HT1080 (cell line): ENCODE results near the gene INPPL1. TPM values are rescaled to one million over a fixed set of nuclear protein-coding genes. Genes with fewer than 3 reads are reported as not detected.
"Not testable (repeated sequence)": the region's sequence is repeated elsewhere in the genome, so short reads cannot be mapped to it uniquely, and the experiment has no call there.

Experiments used
- DNase-seq: peaks from one replicate; pipeline ENCODE4 v3.0.0-alpha.2; 2015; ENCODE audit warnings: low read depth
- total RNA-seq: library from RNA; depleted of rRNA; stranded (reverse); fragments of >200 nt; shearing (Covaris generic); gene quantifications from 2 replicates; pipeline ENCODE4 v1.2.3, GENCODE V29; 2014

Gene INPPL1
- total RNA-seq, 1 experiment from 2014 or later, result 68.8 TPM

DNA sequence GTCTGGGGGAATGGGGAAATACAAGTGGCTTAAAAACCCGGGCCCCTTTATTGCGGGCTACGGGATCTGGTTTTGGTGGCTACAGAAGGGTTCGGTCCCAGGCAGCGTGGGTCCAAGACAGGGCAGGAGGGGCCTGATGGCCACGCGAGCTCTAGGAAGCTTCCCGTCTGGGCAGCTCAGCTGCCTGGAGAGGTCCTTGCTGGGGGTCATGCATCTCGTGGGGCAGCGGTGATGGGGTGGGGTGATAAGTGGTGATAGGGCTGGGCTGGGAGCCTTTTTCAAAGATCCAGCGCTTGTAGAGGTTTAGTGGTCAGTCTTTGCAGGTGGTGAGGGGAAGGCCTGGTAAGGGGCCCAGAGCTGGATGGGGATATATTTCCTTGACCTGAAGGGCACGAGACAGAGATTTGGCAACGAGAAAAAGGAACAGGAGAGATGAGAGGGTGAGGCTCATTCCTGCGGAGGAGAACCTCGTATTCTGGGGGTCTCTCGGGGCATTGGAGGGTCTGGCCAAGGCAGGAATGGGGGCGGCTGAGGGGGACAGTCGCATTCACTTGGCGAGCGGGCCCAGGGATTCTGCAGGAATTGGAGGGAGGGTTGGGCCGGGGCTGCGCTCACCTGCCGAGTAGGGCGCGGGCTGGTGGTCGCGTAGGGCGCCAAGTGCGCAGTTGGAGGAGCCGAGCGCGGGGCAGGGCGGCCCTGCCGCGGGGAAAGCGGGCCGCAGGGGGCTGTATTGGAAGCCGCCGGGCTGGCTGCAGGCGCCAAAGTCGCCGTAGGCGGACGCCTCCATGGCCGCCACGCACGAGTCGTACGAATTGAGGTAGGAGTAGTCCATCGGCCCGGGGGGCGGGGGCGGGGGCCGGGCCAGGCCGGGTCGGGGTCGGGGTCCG is 18.8 kb downstream of the INPPL1 start:
- no peak for DNase-seq

DNA sequence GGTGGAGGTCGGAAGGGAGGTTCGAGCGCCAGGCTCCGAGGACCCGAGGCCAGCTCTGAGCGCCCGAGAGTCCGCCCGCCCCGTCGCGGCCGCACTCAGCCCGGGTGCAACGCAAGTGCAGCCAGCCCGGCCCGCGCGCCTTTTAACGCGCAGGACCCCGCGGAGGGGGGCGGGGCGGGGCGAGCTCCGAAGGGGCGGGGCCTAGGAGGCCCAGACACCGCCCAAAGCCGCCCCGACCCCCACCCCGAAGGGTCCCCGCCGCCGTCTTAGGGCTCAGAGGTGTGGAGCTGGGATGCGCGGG is 19.4 kb downstream of the INPPL1 start, which contains the start of gene PHOX2A:
Gene PHOX2A (minus strand): TSS at position 117 of the 301 bp plus-strand sequence. CDS start 172 bp downstream, outside the sequence.
- DNase-seq, result no peak

GRCh38 chr11:72244361-72245262 is 20.0 kb downstream of the INPPL1 start:
- DNase-seq, result no peak

GRCh38 chr11:72245263-72245816 is 20.8 kb downstream of the INPPL1 start:
- no peak for DNase-seq

DNA sequence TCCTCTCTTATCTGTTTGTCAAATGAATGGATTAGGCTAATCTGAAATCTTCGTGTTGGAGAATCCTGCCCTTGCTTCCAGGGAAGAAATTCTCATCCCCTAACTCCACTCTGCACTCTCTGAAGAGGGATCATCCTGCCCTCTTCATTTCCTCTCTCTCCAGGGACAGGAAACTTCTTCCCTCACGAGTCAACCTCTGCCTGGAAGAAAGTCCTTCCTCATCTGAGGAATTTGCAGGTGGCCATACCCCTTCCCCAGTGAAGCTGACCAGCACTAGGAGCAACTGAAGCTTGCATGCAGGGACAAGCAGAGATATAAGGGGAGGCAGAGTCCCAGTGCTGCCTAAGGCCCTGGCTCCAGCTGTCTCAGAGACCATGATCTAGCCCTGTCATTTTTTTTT is 23.0 kb downstream of the INPPL1 start:
- no peak for DNase-seq

- no peak for DNase-seq
Measured at GRCh38 chr11:72249961-72250360, 25.4 kb downstream of the INPPL1 start.

GRCh38 chr11:72250661-72251464 is 26.3 kb downstream of the INPPL1 start:
- DNase-seq, result no peak

GRCh38 chr11:72251614-72252013 is 27.0 kb downstream of the INPPL1 start:
- DNase-seq, result no peak

GRCh38 chr11:72253392-72253791 is 28.8 kb downstream of the INPPL1 start:
- no peak for DNase-seq

GRCh38 chr11:72254299-72254993 is 29.9 kb downstream of the INPPL1 start:
- DNase-seq, result no peak

- no peak for DNase-seq
Measured at GRCh38 chr11:72257570-72257969, 33.0 kb downstream of the INPPL1 start.

DNA sequence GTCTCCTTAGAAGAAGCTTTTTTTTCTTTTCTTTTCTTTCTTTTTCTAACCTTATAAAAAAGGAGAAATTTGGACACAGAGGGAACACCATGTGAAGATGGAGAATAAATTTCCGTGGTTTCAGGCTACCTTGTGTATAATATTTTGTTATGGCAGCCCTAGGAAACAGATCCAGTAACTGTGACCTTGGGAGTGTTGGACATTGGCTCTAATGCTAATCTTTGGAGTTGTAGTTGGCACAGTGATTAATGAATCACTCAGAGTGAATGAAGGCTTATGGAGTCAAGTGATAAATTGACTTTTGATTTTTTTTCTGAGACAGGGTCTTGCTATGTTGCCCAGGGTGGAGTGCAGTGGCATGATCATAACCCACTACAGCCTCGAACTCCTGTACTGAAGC is 34.9 kb downstream of the INPPL1 start:
- no peak for DNase-seq

DNA sequence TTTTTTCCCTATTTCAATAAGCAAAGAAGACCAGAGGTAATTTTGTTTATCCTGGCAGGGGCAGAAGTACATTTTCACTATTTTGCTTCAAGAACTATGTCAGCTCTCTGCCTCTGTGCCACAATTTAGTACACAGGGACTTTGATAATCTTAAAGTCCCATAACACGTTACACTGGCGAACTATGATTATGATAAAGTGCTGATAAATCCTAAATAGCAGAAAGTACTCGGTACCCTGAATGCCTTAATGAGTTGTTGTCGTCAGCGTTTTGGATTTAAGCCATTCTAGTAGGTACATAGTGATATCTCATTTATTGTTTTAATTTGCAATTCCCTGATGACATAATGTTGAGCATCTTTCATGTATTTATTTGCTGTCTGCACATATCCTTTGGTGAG is 36.0 kb downstream of the INPPL1 start:
- DNase-seq, result no peak

DNA sequence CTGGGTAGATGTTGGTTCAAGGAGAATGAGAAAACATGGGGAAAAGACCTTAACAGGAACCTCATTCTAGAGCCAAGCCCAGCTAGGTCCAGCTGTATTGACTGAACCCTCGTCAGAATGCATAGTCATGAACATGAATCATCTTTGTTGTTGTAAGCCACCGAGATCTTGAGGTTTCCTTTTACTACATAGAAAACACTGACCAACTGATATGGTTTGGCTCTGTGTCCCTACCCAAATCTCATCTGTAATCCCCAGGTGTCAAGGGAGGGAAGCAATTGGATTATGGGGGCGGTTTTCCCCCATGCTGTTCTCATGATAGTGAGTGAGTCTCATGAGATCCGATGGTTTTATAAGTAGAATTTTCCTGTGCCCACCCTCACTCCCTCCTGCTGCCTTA is 38.8 kb downstream of the INPPL1 start:
- DNase-seq, result peak; percentile 76

DNA sequence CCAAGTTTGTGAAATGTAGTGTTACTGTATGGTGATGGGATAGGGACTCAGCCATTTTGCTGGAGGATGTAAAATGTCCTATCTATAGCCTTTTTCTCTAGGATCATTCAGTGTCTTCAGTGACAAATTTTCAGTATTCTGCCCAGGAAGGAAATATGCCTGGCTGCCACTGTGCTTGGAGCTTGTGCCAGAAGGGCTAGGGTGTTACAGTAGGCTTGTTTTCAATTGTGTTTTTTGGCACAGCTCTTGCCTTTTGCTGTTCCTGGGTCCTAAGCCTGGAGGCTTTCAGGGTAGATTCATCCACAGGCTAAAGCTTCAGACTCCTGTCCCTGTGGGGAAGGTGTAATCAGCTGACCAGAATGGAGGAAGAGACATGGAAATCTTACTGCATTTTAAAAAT is 41.4 kb downstream of the INPPL1 start:
- DNase-seq, result no peak

DNA sequence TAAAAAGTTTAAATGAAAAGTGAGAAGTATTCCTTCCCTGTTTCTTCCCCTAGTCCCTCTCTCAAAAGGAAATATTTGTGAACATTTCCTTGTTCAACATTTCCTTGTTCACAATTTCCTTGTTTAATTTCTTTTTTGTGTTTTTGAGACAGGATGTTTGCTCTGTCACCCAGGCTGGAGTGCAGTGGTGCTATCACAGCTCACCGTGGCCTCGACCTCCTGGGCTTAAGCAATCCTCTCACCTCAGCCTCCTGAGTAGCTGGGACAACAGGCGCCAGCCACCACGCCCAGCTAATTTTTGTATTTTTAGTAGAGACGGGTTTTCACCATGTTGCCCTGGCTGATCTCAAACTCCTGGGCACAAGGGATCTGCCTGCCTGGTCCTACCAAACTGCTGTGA is 42.4 kb downstream of the INPPL1 start:
- not testable (repeated sequence) for DNase-seq

DNA sequence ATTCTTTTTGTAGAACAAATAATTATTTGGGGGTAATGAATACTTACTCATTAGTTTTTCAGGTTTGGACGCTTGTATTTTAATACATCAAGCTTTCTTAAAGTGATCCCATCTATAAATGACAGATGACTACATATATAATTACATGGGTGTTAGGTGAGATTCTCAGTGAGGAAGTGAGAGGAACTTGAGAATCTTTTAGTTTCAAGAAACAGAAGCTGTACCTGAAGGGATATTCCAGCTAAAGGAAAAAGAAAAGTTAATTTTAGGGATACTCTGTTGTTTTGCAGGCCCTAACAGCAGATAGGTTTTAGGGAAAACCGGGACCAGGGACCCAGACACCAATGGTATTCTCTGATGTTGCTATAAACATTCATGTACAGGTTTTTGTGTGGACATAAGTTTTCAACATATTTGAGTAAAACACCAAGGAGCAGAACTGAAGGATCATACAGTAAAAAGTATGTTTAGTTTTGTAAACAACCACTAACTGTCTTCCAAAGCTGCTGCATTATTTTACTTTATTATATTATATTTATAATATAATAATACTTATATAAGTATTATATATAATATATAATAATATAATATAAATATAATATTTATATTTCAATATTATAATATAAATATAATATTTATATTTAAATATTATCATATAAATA is 43.5 kb downstream of the INPPL1 start:
- DNase-seq, result no peak

- DNase-seq, result no peak
Measured at GRCh38 chr11:72271980-72272379, 47.4 kb downstream of the INPPL1 start.

GRCh38 chr11:72274435-72274834 is 49.9 kb downstream of the INPPL1 start:
- DNase-seq, result no peak

DNA sequence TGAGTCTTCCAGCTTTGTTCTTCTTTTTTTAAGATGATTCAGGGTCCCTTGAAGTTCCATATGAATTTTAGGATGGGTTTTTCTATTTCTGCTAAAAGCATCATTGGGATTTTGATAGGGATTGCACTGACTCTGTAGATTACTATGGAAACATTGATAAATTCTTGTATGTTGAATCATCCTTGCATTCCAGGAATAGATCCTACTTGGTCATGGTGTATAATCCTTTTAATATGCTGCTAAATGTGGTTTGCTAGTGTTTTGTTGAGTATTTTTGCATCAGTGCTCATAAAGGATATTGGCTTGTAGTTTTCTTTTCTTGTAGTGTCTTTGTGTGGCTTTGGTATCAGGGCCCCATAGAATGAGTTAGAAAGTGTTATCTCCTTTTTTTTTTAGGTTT is 54.3 kb downstream of the INPPL1 start:
- DNase-seq, result peak; percentile 67
